K562 (cell line): ENCODE results near the gene ZFPM1. TPM values are rescaled to one million over a fixed set of nuclear protein-coding genes. Genes with fewer than 3 reads are reported as not detected.

Source experiments
- ATAC-seq: fragments of 200-7000 bp; cut with Tn5 transposase; 3 replicates; pipeline ENCODE4 v1.9.1; 2020; ENCODE audit warnings: moderate library complexity
- BruUV-seq: library from RNA; stranded (reverse); fragments of 400-500 nt; replicated peaks from 2 replicates; lab custom pipeline; 2021; lab: Mats Ljungman, UMichigan
- CTCF ChIA-PET: fragments of 300-600 bp; formaldehyde crosslinking; extraction: SDS; loops from one replicate; lab custom pipeline; 2021; ENCODE audit warnings: low intra/inter-chr PET ratio; lab: Yijun Ruan, JAX
- POLR2A ChIA-PET: fragments of 300-600, 350-650 bp; sonication (Branson Sonifier 250); formaldehyde crosslinking; extraction: SDS; loops from one replicate; lab custom pipeline; 2021; ENCODE audit warnings: antibody characterized with exemption, inconsistent platforms; lab: Yijun Ruan, JAX
- DNase-seq, 4 experiments: peaks; one replicate each; pipeline versions ENCODE4 v3.0.0 to v3.0.0-alpha.2; 2011 to 2018; ENCODE audit warnings: low spot score in 3 of 4, mixed read lengths in 3 of 4; ENCODE audit errors: extremely low read depth in 1 of 4
- FAIRE-seq: peaks from 2 replicates; lab custom pipeline; 2011; peaks lifted over from hg19 to GRCh38; lab: Jason Lieb, UNC
- H2AFZ ChIP-seq: 2 replicates; pipeline ENCODE4 v1.6.0; 2011; ENCODE audit warnings: low read depth, low read length, control low read depth, inconsistent platforms
- H3K27ac ChIP-seq: fragments of 200-600 bp; 3 replicates; pipeline ENCODE4 v1.8.0; 2011; ENCODE audit warnings: low read depth, mild to moderate bottlenecking, control low read depth, inconsistent platforms, low read length, moderate library complexity, mixed read lengths; ENCODE audit errors: extremely low read depth
- H3K27me3 ChIP-seq, 2 experiments: fragments of 300-600 bp in 1 of 2; 2 replicates in 1 of 2; 3 replicates in 1 of 2; pipeline versions ENCODE4 v1.6.0 to v1.8.0; 2011; ENCODE audit warnings: inconsistent platforms in 2 of 2, low read length in 2 of 2, mild to moderate bottlenecking in 1 of 2, mixed read lengths in 1 of 2, moderate library complexity in 1 of 2; ENCODE audit not compliant: control insufficient read depth in 2 of 2, insufficient read depth in 2 of 2
- H3K36me3 ChIP-seq: fragments of 300-600 bp; 3 replicates; pipeline ENCODE4 v1.8.0; 2011; ENCODE audit warnings: mild to moderate bottlenecking, low read length, inconsistent platforms; ENCODE audit not compliant: control insufficient read depth, insufficient read depth
- H3K4me1 ChIP-seq, 2 experiments: fragments of 200-600 bp in 1 of 2; replicated peaks in 1 of 2; 2 replicates in 1 of 2; 3 replicates in 1 of 2; pipeline versions ENCODE4 v1.5.1 to v1.8.0; 2011; ENCODE audit warnings: inconsistent platforms in 2 of 2, low read length in 2 of 2, mild to moderate bottlenecking in 1 of 2, mixed read lengths in 1 of 2, moderate library complexity in 1 of 2; ENCODE audit not compliant: control insufficient read depth in 2 of 2, insufficient read depth in 2 of 2
- H3K4me2 ChIP-seq: 2 replicates; pipeline ENCODE4 v1.6.1; 2011; ENCODE audit warnings: low read length, control low read depth, inconsistent platforms, mixed read lengths; ENCODE audit not compliant: insufficient read depth
- H3K4me3 ChIP-seq: fragments of 200-600 bp; sonication (generic), shearing (Covaris generic); 2 replicates; pipeline ENCODE4 v1.5.1; 2016; ENCODE audit warnings: control low read depth, inconsistent platforms
- H3K79me2 ChIP-seq: fragments of 200-600 bp; 3 replicates; pipeline ENCODE4 v1.8.0; 2011; ENCODE audit warnings: low read length, inconsistent platforms; ENCODE audit not compliant: control insufficient read depth, insufficient read depth
- H3K9ac ChIP-seq, 2 experiments: 2 replicates each; pipeline versions ENCODE4 v1.6.0 to v1.6.1; 2011; ENCODE audit warnings: low read depth in 2 of 2, low read length in 2 of 2, control low read depth in 1 of 2, inconsistent platforms in 1 of 2, mild to moderate bottlenecking in 1 of 2, mixed read lengths in 1 of 2; ENCODE audit not compliant: insufficient read depth in 1 of 2
- H3K9me1 ChIP-seq: one replicate; pipeline ENCODE4 v1.6.0; 2011; ENCODE audit warnings: inconsistent platforms, mild to moderate bottlenecking, low read length, moderate library complexity; ENCODE audit not compliant: control insufficient read depth, insufficient read depth
- H3K9me3 ChIP-seq: replicated peaks from 2 replicates; pipeline ENCODE4 v1.5.1; 2011; ENCODE audit warnings: low read depth, low read length, inconsistent platforms; ENCODE audit not compliant: control insufficient read depth, insufficient read depth
- H4K20me1 ChIP-seq: replicated peaks from 2 replicates; pipeline ENCODE4 v1.6.1; 2011; ENCODE audit warnings: low read length, inconsistent platforms, mixed read lengths; ENCODE audit not compliant: control insufficient read depth, insufficient read depth
- CBFB ChIP-seq: sonication (generic); formaldehyde crosslinking; IDR thresholded peaks from 2 replicates; pipeline ENCODE4 v1.4.0; 2020; ENCODE audit warnings: mild to moderate bottlenecking, missing genetic modification reagents
- DIDO1 ChIP-seq: fragments of 450-650 bp; IDR thresholded peaks from 2 replicates; pipeline ENCODE4 v1.6.1; 2016; ENCODE audit warnings: low read depth, missing biosample characterization, missing genetic modification characterization
- FOXA1 ChIP-seq: fragments of 450-650 bp; IDR thresholded peaks from 2 replicates; pipeline ENCODE4 v1.6.1; 2016; ENCODE audit warnings: mild to moderate bottlenecking, borderline replicate concordance
- MAFK ChIP-seq: IDR thresholded peaks from 2 replicates; pipeline ENCODE4 v1.6.1; 2011; ENCODE audit warnings: low read length, improper control_type of control experiment
- RNF2 ChIP-seq: sonication (generic); IDR thresholded peaks from 2 replicates; pipeline ENCODE4 v1.6.1; 2016
- SRSF3 ChIP-seq: fragments of 200-400 bp; formaldehyde crosslinking; IDR thresholded peaks from 2 replicates; pipeline ENCODE4 v1.6.1; 2016; ENCODE audit warnings: mild to moderate bottlenecking, low read length, moderate library complexity; ENCODE audit not compliant: insufficient read depth
- ZMIZ1 ChIP-seq, 2 experiments: fragments of 150-350 bp in 1 of 2; IDR thresholded peaks; 2 replicates each; pipeline ENCODE4 v1.6.1; 2012 to 2016; ENCODE audit warnings: low read depth in 2 of 2, low read length in 2 of 2, mild to moderate bottlenecking in 1 of 2, moderate library complexity in 1 of 2
- WGBS: fragments of 100-300 bp; shearing (Covaris generic); methylation state at CpG from one replicate; pipeline ENCODE4 v1.1.6; 2016; ENCODE audit warnings: low coverage, mixed read lengths; ENCODE audit not compliant: insufficient coverage; ENCODE audit errors: missing lambda C conversion rate; 5-methylcytosine and 5-hydroxymethylcytosine counted together
- in situ Hi-C: fragments of 300-500 bp; cut with MboI; formaldehyde crosslinking; loops from 4 replicates; pipeline ENCODE4 v1.15.0; 2018; ENCODE audit warnings: inconsistent platforms, mixed read lengths
- intact Hi-C: fragments of 100-400 bp; cut with micrococcal nuclease; formaldehyde crosslinking; loops from 2 replicates; pipeline ENCODE4 v1.14.2; 2022
- polyA plus RNA-seq, 8 experiments: library from polyadenylated mRNA; depleted of rRNA in 4 of 8; stranded (reverse) in 5 of 8; unstranded in 3 of 8; fragments of >200 nt; fragmentation: Nextera tagmentation in 2 of 8; fragmentation: Illumina TruSeq in 1 of 8; extraction: Ambion mirVana in 2 of 8; extraction: Trizol in 1 of 8; gene quantifications; 2 replicates each; pipeline versions ENCODE4 v1.2.1 to v1.2.3, GENCODE V29; 2011 to 2014; ENCODE audit warnings: inconsistent platforms in 1 of 8, missing spikeins in 1 of 8
- total RNA-seq, 7 experiments: library from RNA; depleted of rRNA in 6 of 7; stranded (reverse); fragments of >200 nt in 6 of 7; fragmentation: Illumina TruSeq in 2 of 7; extraction: Trizol in 2 of 7; gene quantifications; 2 replicates each; pipeline versions ENCODE4 v1.2.1 to v1.2.3, GENCODE V29; 2011 to 2021; ENCODE audit warnings: low replicate concordance in 1 of 7
- TF ChIP-seq, protein P1 (sequence below): sonication (generic); formaldehyde crosslinking; IDR thresholded peaks from 2 replicates; pipeline ENCODE4 v1.8.0; 2023; ENCODE audit warnings: mild to moderate bottlenecking, missing genetic modification reagents
- TF ChIP-seq, protein P2 (sequence below): fragments of 450-650 bp; formaldehyde crosslinking; IDR thresholded peaks from 2 replicates; pipeline ENCODE4 v1.4.0; 2020; ENCODE audit warnings: mild to moderate bottlenecking, moderate library complexity
- TF ChIP-seq, protein P3 (sequence below): fragments of 450-650 bp; IDR thresholded peaks from 2 replicates; pipeline ENCODE4 v1.6.1; 2016; ENCODE audit warnings: mild to moderate bottlenecking
- TF ChIP-seq, protein P4 (sequence below), 2 experiments: fragments of 450-650 bp in 1 of 2; sonication (generic) in 1 of 2; formaldehyde crosslinking in 1 of 2; IDR thresholded peaks in 1 of 2; conservative IDR thresholded peaks in 1 of 2; 2 replicates each; pipeline versions ENCODE4 v1.6.1 to v1.8.1; 2016 to 2023; ENCODE audit warnings: mild to moderate bottlenecking in 2 of 2, moderate library complexity in 2 of 2, inconsistent platforms in 1 of 2, missing genetic modification reagents in 1 of 2

The ZFPM1 gene
- total and polyA plus RNA-seq, 9 of the 15 experiments (the other 6 are each of a cell fraction or from before 2014, with no cell fraction given) = 0.03 to 35.9 (median 1.4) TPM

GRCh38 chr16:88575251-88575650, 122.2 kb downstream of the ZFPM1 start:
- peaks cover 83% of the 10 kb centered on the region for H3K36me3 ChIP-seq
- in situ Hi-C loops (no loop called here), intact Hi-C loops (no loop called here)
- H3K9me3 ChIP-seq = no peaks in the 10 kb centered on the region
- peaks cover 27% of the 10 kb centered on the region for H4K20me1 ChIP-seq
- POLR2A ChIA-PET = no interaction called here
- H2AFZ ChIP-seq = no peak overlapping the region
- H3K9ac ChIP-seq = no peak overlapping the region
- FAIRE-seq (no peak), DNase-seq (no peak), ATAC-seq (no peak)
- no peaks in the 10 kb centered on the region for H3K27me3 ChIP-seq
- BruUV-seq = no TSS peak
- no peak overlapping the region for H3K4me3 ChIP-seq
- H3K4me2 ChIP-seq = no peak overlapping the region
- CTCF ChIA-PET = no interaction called here
- H3K4me1 ChIP-seq = peaks cover 10% of the 10 kb centered on the region in 2 experiments; a peak in 4 of 5 replicates
- H3K27ac ChIP-seq = no peak overlapping the region
- peaks cover 89% of the 10 kb centered on the region for H3K79me2 ChIP-seq
- peaks cover 4% of the 10 kb centered on the region for H3K9me1 ChIP-seq
- 92% methylated on average over 11 of the region's 11 CpGs for WGBS
- no peak for TF ChIP-seq FOXA1
- TF ChIP-seq, protein P1, sequence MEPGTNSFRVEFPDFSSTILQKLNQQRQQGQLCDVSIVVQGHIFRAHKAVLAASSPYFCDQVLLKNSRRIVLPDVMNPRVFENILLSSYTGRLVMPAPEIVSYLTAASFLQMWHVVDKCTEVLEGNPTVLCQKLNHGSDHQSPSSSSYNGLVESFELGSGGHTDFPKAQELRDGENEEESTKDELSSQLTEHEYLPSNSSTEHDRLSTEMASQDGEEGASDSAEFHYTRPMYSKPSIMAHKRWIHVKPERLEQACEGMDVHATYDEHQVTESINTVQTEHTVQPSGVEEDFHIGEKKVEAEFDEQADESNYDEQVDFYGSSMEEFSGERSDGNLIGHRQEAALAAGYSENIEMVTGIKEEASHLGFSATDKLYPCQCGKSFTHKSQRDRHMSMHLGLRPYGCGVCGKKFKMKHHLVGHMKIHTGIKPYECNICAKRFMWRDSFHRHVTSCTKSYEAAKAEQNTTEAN (CRISPR knock-in tag) = no peak
- TF ChIP-seq, protein P2, sequence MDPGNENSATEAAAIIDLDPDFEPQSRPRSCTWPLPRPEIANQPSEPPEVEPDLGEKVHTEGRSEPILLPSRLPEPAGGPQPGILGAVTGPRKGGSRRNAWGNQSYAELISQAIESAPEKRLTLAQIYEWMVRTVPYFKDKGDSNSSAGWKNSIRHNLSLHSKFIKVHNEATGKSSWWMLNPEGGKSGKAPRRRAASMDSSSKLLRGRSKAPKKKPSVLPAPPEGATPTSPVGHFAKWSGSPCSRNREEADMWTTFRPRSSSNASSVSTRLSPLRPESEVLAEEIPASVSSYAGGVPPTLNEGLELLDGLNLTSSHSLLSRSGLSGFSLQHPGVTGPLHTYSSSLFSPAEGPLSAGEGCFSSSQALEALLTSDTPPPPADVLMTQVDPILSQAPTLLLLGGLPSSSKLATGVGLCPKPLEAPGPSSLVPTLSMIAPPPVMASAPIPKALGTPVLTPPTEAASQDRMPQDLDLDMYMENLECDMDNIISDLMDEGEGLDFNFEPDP (CRISPR knock-in tag) = no peak
- TF ChIP-seq, protein P3, sequence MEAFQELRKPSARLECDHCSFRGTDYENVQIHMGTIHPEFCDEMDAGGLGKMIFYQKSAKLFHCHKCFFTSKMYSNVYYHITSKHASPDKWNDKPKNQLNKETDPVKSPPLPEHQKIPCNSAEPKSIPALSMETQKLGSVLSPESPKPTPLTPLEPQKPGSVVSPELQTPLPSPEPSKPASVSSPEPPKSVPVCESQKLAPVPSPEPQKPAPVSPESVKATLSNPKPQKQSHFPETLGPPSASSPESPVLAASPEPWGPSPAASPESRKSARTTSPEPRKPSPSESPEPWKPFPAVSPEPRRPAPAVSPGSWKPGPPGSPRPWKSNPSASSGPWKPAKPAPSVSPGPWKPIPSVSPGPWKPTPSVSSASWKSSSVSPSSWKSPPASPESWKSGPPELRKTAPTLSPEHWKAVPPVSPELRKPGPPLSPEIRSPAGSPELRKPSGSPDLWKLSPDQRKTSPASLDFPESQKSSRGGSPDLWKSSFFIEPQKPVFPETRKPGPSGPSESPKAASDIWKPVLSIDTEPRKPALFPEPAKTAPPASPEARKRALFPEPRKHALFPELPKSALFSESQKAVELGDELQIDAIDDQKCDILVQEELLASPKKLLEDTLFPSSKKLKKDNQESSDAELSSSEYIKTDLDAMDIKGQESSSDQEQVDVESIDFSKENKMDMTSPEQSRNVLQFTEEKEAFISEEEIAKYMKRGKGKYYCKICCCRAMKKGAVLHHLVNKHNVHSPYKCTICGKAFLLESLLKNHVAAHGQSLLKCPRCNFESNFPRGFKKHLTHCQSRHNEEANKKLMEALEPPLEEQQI = no peak
- TF ChIP-seq MAFK = no peak
- no peak for TF ChIP-seq CBFB (CRISPR knock-in tag)
- TF ChIP-seq RNF2 = no peak
- TF ChIP-seq, protein P4, sequence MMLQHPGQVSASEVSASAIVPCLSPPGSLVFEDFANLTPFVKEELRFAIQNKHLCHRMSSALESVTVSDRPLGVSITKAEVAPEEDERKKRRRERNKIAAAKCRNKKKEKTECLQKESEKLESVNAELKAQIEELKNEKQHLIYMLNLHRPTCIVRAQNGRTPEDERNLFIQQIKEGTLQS (IDR thresholded peaks at IDR 0.05) = no peak
- TF ChIP-seq, protein P4 (CRISPR knock-in tag; conservative IDR thresholded peaks at IDR 0.05) = no peak
- no peak for TF ChIP-seq ZMIZ1 (IDR thresholded peaks at IDR 0.05; ENCODE audit: low read depth in 2 of 2, low read length in 2 of 2)
- no peak for TF ChIP-seq SRSF3
- TF ChIP-seq DIDO1 (tag) = no peak
